Measurements from ENCODE around the gene DAAM1.

DNA sequence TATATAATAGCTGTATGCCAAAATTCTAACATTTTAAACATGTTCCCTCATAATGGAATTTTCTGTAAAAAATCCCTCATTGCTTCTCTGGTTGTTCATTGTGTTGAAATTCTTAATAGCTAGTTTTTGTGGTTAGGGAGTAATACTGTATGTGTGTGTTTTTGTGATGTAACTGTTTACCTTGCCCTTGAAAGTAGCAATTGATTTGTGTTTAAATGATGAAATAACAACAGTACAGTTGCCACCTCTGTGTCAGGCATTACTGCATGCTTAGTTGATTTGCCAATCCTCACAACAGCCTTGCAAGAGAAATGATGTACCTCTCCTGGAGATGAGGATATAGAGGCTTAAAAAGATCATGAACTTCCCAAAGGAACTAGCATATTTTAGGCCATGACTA lies 94.9 kb downstream of the DAAM1 start:
- TF ChIP-seq, protein P1, sequence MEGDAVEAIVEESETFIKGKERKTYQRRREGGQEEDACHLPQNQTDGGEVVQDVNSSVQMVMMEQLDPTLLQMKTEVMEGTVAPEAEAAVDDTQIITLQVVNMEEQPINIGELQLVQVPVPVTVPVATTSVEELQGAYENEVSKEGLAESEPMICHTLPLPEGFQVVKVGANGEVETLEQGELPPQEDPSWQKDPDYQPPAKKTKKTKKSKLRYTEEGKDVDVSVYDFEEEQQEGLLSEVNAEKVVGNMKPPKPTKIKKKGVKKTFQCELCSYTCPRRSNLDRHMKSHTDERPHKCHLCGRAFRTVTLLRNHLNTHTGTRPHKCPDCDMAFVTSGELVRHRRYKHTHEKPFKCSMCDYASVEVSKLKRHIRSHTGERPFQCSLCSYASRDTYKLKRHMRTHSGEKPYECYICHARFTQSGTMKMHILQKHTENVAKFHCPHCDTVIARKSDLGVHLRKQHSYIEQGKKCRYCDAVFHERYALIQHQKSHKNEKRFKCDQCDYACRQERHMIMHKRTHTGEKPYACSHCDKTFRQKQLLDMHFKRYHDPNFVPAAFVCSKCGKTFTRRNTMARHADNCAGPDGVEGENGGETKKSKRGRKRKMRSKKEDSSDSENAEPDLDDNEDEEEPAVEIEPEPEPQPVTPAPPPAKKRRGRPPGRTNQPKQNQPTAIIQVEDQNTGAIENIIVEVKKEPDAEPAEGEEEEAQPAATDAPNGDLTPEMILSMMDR (IDR thresholded peaks at IDR 0.05) = no peak
- TF ChIP-seq POLR2A (IDR thresholded peaks at IDR 0.05) = no peak

All from uterus (tissue), 2 donors.